Mesendoderm (in vitro differentiated cells): ENCODE measurements around the gene SAMD3.

Experiments used
- DNase-seq: peaks from one replicate; pipeline ENCODE4 v3.0.0; 2013
- H2AK5ac ChIP-seq: 2 replicates; pipeline ENCODE4 v1.6.1; 2013; ENCODE audit warnings: low read length, inconsistent platforms
- H2BK120ac ChIP-seq: 2 replicates; pipeline ENCODE4 v1.6.1; 2013; ENCODE audit warnings: low read depth, mild to moderate bottlenecking, low read length, moderate library complexity, mixed read lengths
- H2BK15ac ChIP-seq: replicated peaks from 2 replicates; pipeline ENCODE4 v1.6.1; 2013; ENCODE audit warnings: low read depth, mild to moderate bottlenecking, moderate library complexity
- H2BK5ac ChIP-seq: 2 replicates; pipeline ENCODE4 v1.6.1; 2013; ENCODE audit warnings: low read length, inconsistent platforms
- H3K18ac ChIP-seq: 2 replicates; pipeline ENCODE4 v1.6.1; 2013; ENCODE audit warnings: mild to moderate bottlenecking, low read length, mixed read lengths
- H3K23ac ChIP-seq: one replicate; pipeline ENCODE4 v1.6.1; 2013; ENCODE audit warnings: low read length
- H3K27ac ChIP-seq: 2 replicates; pipeline ENCODE4 v1.5.1; 2013; ENCODE audit warnings: low read depth, mild to moderate bottlenecking, inconsistent platforms, low read length, moderate library complexity
- H3K27me3 ChIP-seq: 2 replicates; pipeline ENCODE4 v1.6.1; 2013; ENCODE audit warnings: low read length, control low read depth, mild to moderate bottlenecking, inconsistent platforms; ENCODE audit not compliant: insufficient read depth, poor library complexity
- H3K36me3 ChIP-seq: 2 replicates; pipeline ENCODE4 v1.6.1; 2013; ENCODE audit warnings: low read length, inconsistent platforms; ENCODE audit not compliant: control insufficient read depth, insufficient read depth
- H3K4ac ChIP-seq: one replicate; pipeline ENCODE4 v1.6.1; 2013; ENCODE audit warnings: low read depth, mild to moderate bottlenecking, low read length, moderate library complexity
- H3K4me1 ChIP-seq: 2 replicates; pipeline ENCODE4 v1.6.1; 2013; ENCODE audit warnings: low read depth, low read length, inconsistent platforms; ENCODE audit not compliant: control insufficient read depth
- H3K4me2 ChIP-seq: 2 replicates; pipeline ENCODE4 v1.6.1; 2013; ENCODE audit warnings: low read length
- H3K4me3 ChIP-seq: 2 replicates; pipeline ENCODE4 v1.5.1; 2013; ENCODE audit warnings: mild to moderate bottlenecking, low read length
- H3K56ac ChIP-seq: one replicate; pipeline ENCODE4 v1.6.1; 2013; ENCODE audit warnings: low read length
- H3K79me1 ChIP-seq: 2 replicates; pipeline ENCODE4 v1.6.1; 2013; ENCODE audit warnings: low read length, inconsistent platforms
- H3K79me2 ChIP-seq: 2 replicates; pipeline ENCODE4 v1.6.1; 2013; ENCODE audit warnings: mild to moderate bottlenecking, low read length; ENCODE audit not compliant: control insufficient read depth, insufficient read depth
- H3K9ac ChIP-seq: 2 replicates; pipeline ENCODE4 v1.6.1; 2013; ENCODE audit warnings: low read length, inconsistent platforms
- H4K5ac ChIP-seq: one replicate; pipeline ENCODE4 v1.6.1; 2013; ENCODE audit warnings: low read length
- H4K8ac ChIP-seq: one replicate; pipeline ENCODE4 v1.6.1; 2013; ENCODE audit warnings: low read depth, mild to moderate bottlenecking, control low read depth, low read length, moderate library complexity
- WGBS: extraction: QIAGEN DNeasy Blood & Tissue Kit; methylation state at CpG from one replicate; pipeline ENCODE4 v1.1.7; 2013; ENCODE audit warnings: low lambda C conversion rate, missing lambda C conversion rate; ENCODE audit not compliant: insufficient coverage; ENCODE audit errors: extremely low coverage; 5-methylcytosine and 5-hydroxymethylcytosine counted together

The SAMD3 gene

DNA sequence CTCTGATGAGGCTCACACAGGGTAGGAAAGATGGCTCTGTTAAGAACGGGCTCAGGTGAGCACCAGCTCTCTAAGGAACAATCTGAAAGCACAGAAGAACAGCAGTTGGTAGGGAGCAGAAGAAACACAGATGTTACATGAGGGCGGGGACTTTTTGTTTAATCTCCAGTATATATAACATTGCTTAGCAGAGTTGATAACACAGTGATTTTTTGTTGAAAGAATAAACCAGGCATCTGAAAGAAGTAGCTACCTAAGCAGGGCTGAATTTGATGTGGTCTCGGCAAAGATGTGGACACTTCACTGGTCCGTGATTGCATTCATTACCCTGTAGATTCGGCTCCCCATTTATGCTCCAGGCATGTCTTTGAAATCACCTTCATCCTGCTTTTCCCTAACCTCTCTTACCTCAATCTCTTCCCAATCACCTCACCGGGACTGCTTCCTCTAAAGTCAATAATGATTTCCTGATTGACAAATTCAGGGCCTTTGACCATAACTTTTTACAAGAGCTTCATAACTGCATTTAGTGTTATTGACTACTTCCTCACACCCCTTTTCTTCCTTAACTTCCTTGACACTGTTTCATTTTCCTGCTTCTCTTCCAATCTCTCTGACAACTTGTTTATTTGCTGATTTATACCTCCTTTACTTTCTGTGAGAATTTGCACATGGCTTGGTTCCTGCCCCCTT lies 34.4 kb downstream of the SAMD3 start:
- peak overlapping the region; percentile 76 for H4K8ac ChIP-seq
- H3K4ac ChIP-seq = no peak overlapping the region
- no peaks in the 10 kb centered on the region for H3K36me3 ChIP-seq
- H3K27ac ChIP-seq = no peak overlapping the region
- H3K79me1 ChIP-seq = no peaks in the 10 kb centered on the region
- no peak overlapping the region for H3K56ac ChIP-seq
- no peak overlapping the region for H2BK15ac ChIP-seq
- H3K4me2 ChIP-seq = no peak overlapping the region
- H2BK5ac ChIP-seq = no peak overlapping the region
- WGBS = no CpG with 5 or more reads among the region's 6 CpGs
- H3K27me3 ChIP-seq = no peaks in the 10 kb centered on the region
- no peak overlapping the region for H4K5ac ChIP-seq
- no peak overlapping the region for H3K23ac ChIP-seq
- no peak overlapping the region for H2BK120ac ChIP-seq
- H3K79me2 ChIP-seq = no peaks in the 10 kb centered on the region
- no peak overlapping the region for H2AK5ac ChIP-seq
- H3K4me3 ChIP-seq = no peak overlapping the region
- no peak for DNase-seq
- no peak overlapping the region for H3K9ac ChIP-seq
- no peak overlapping the region for H3K18ac ChIP-seq
- no peaks in the 10 kb centered on the region for H3K4me1 ChIP-seq

DNA sequence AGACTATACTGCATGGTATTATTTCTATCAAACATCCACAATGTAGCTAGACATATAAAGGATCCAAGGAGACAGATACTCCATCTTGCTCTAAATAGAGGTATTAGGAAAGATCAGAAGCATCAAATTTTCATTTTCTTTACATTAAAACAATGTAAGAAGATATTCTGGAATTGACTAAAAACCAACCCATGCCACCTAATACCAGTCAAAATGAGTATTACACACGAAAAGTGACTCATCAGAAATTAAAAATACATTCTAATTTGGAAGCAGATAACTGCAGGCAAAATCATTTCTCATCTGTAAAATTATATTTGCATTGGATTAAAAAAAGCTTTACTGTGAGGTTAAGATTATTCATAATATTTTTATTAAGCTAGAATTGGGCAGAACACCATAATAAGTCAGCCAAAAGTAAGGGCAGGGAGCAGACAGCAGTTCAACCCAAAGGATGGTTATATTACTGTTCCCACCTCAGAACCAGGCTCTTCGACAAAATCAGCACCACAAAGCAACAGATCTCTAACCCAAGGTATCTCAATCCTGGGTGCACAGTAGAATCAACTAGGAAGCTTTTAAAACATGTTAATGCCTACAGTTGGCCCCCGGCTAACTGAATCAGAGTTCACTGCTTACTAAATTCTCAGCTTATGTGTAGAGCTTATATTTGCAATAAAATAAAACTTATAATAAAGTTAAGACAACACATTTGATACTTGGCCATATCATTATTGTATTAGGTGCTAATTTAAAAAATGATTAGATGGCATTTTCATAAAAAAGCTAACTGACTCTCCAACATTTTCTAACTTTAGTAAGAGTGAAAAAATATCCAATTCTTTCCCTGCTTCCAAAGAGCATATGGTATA lies 35.2 kb downstream of the SAMD3 start:
- H2AK5ac ChIP-seq = no peak overlapping the region
- no peak overlapping the region for H3K4me3 ChIP-seq
- H3K4me2 ChIP-seq = no peak overlapping the region
- no peak for DNase-seq
- no peaks in the 10 kb centered on the region for H3K36me3 ChIP-seq
- no peaks in the 10 kb centered on the region for H3K27me3 ChIP-seq
- no peak overlapping the region for H3K4ac ChIP-seq
- H3K4me1 ChIP-seq = no peaks in the 10 kb centered on the region
- no peak overlapping the region for H3K56ac ChIP-seq
- no peak overlapping the region for H2BK120ac ChIP-seq
- H3K79me1 ChIP-seq = no peaks in the 10 kb centered on the region
- H3K23ac ChIP-seq = no peak overlapping the region
- H4K8ac ChIP-seq = no peak overlapping the region
- H3K27ac ChIP-seq = no peak overlapping the region
- H3K9ac ChIP-seq = no peak overlapping the region
- H4K5ac ChIP-seq = no peak overlapping the region
- no peak overlapping the region for H2BK5ac ChIP-seq
- no peaks in the 10 kb centered on the region for H3K79me2 ChIP-seq
- H3K18ac ChIP-seq = no peak overlapping the region
- H2BK15ac ChIP-seq = no peak overlapping the region
- WGBS = no CpG with 5 or more reads among the region's 3 CpGs

DNA sequence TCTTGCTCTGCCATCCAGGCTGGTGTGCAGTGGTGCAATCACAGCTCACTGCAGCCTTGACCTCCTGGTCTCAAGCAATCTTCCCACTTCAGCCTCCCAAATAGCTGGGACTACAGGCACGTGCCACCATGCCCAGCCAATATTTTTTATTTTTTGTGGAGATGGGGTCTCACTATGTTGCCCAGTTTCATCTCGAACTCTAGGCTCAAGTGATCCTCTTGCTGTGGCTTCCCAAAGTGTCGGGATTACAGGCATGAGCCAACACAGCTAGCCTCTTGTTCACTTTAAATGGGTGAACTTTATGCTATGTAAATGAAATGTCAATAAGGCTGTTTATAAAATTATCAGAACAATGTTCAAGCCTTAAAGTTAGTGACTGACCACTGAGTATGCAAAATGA lies 37.1 kb downstream of the SAMD3 start:
- no peak overlapping the region for H2BK15ac ChIP-seq
- H3K4me1 ChIP-seq = no peaks in the 10 kb centered on the region
- H3K79me1 ChIP-seq = no peaks in the 10 kb centered on the region
- no peak overlapping the region for H2AK5ac ChIP-seq
- no peak overlapping the region for H3K27ac ChIP-seq
- H3K79me2 ChIP-seq = no peaks in the 10 kb centered on the region
- no peak for DNase-seq
- H4K8ac ChIP-seq = no peak overlapping the region
- H2BK120ac ChIP-seq = no peak overlapping the region
- H3K27me3 ChIP-seq = no peaks in the 10 kb centered on the region
- WGBS = no CpG with 5 or more reads among the region's 3 CpGs
- H3K18ac ChIP-seq = no peak overlapping the region
- H2BK5ac ChIP-seq = no peak overlapping the region
- no peak overlapping the region for H3K4me2 ChIP-seq
- no peaks in the 10 kb centered on the region for H3K36me3 ChIP-seq
- H3K4me3 ChIP-seq = no peak overlapping the region
- H3K23ac ChIP-seq = no peak overlapping the region
- no peak overlapping the region for H4K5ac ChIP-seq
- H3K56ac ChIP-seq = no peak overlapping the region
- no peak overlapping the region for H3K9ac ChIP-seq
- no peak overlapping the region for H3K4ac ChIP-seq

DNA sequence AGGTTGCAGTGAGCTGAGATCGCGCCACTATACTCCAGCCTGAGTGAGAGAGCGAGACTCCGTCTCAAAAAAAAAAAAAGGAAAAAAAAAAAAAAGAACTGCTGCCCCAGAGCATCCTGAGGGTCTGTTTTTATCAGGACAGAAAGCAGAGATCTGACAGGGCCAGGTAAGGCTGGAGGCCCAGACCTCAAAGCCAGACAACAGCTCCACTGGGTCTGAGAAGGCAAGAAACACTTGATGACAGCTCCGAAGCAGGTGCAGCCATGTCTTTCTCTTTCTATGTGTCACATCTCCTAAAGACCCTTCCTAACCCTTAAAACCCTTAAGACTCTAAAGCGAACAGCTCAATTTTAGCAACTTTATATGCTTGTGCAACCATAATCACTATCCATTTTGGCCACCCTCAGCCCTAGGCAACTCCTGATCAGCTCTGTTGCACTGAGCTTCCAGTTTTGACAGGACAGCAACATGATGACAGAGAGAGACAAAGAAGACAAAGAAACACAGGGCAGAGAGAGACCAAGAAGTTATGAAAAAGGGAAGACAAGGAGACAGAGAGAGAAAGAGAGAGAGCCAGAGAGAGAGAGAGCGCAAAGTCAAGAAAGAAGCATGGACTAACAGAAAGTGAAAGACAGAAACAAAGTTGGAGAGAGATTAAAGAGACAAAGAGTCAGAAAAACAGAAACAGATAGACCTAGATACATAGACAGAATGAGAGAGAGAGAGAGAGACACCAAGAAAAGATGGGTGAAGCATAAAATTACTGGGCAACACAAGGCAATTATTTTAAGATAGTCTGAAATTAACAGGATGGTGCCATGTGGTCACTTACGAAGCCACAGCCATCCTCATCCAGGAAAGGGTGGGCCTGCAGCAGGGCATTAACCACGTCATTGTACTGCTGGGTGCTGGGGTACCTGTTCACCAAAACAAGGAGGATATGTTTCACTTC lies 39.2 kb downstream of the SAMD3 start:
- Histone ChIP-seq H2BK120ac (no peak overlapping the region), H4K5ac (no peak overlapping the region), H3K23ac (peak overlapping the region; percentile 57), H4K8ac (no peak overlapping the region), H3K79me1 (no peaks in the 10 kb centered on the region), H2BK5ac (no peak overlapping the region), H3K56ac (no peak overlapping the region), H3K79me2 (no peaks in the 10 kb centered on the region), H2BK15ac (no peak overlapping the region), H3K27me3 (no peaks in the 10 kb centered on the region), H3K18ac (no peak overlapping the region), H3K4me2 (no peak overlapping the region), H3K36me3 (no peaks in the 10 kb centered on the region), H3K4me1 (no peaks in the 10 kb centered on the region), H3K4me3 (no peak overlapping the region), H3K4ac (no peak overlapping the region), H3K9ac (no peak overlapping the region), H3K27ac (no peak overlapping the region), H2AK5ac (no peak overlapping the region)
- no peak for DNase-seq
- WGBS = no CpG with 5 or more reads among the region's 9 CpGs

DNA sequence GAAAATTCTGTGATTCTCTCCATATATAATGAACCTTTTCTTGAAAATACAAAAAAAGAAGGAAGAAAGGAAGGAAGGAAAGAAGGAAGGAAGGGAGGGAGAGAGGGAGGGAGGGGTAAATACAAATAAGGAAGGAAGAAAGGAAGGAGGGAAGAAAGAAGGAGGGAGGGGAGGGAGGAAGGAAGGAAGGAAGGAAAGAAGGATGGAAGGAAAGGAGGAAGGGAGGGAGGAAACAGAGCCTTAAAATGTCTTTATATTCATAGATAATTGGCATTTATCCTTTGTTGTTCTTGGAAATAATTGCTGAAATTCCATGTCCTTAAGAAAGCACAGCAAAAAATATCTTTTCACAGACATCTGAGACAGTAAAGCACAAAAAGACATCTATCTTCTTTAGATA lies 40.3 kb downstream of the SAMD3 start:
- Histone ChIP-seq H3K56ac (no peak overlapping the region), H2BK15ac (no peak overlapping the region), H4K8ac (no peak overlapping the region), H3K36me3 (no peaks in the 10 kb centered on the region), H3K79me1 (no peaks in the 10 kb centered on the region), H3K27ac (no peak overlapping the region), H3K79me2 (no peaks in the 10 kb centered on the region), H3K9ac (no peak overlapping the region), H3K23ac (no peak overlapping the region), H2BK120ac (no peak overlapping the region), H2AK5ac (no peak overlapping the region), H3K27me3 (no peaks in the 10 kb centered on the region), H3K4me3 (no peak overlapping the region), H4K5ac (no peak overlapping the region), H3K4ac (no peak overlapping the region), H3K4me1 (no peaks in the 10 kb centered on the region), H3K18ac (no peak overlapping the region), H3K4me2 (no peak overlapping the region), H2BK5ac (no peak overlapping the region)
- no peak for DNase-seq
